ENCODE data around the gene COL9A3.

DNA sequence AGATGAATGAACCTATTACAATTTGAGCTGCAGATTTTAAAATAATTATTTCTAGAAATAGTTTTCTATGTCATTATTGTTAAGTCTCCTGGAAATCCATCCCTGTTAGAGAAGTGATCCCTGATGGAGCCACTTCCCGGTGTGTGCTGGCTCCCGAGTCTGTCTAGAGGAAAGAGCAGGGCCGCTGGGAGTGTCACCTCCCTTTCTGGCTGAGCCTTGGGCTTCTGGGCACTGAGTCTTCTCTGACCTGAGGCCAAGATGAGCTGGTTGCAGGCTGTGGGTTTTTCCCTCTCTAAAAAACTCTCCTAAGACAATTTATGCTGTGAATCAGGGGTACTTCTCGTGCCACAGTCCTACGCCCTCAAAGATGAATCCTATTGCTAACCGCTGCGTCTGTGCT is 73.6 kb downstream of the COL9A3 start:
- TF ChIP-seq CTCF (IDR thresholded peaks at IDR 0.05) (no peak), EP300 (IDR thresholded peaks at IDR 0.05) (no peak)
